Gastroesophageal sphincter (tissue), 3 donors: ENCODE data around the gene ATAD3A.
"Not testable (repeated sequence)": the region's sequence is repeated elsewhere in the genome, so short reads cannot be mapped to it uniquely, and the experiment has no call there.

Experiments used
- CTCF ChIP-seq, 4 experiments: fragments of 200-600 bp in 2 of 4; fragments of 450-650 bp in 2 of 4; sonication (generic) in 1 of 4; IDR thresholded peaks; one replicate each; pipeline ENCODE4 v1.5.1; 2017 to 2019; ENCODE audit warnings: antibody characterized with exemption in 4 of 4, mild to moderate bottlenecking in 2 of 4, moderate library complexity in 2 of 4
- POLR2A ChIP-seq, 2 donors: fragments of 450-650 bp; IDR thresholded peaks; one replicate each; pipeline ENCODE4 v1.6.1; 2017; ENCODE audit warnings: antibody characterized with exemption in 2 of 2, mild to moderate bottlenecking in 2 of 2, moderate library complexity in 1 of 2
- POLR2AphosphoS5 ChIP-seq: sonication (generic); formaldehyde crosslinking; IDR thresholded peaks from one replicate; pipeline ENCODE4 v1.6.1; 2017; ENCODE audit warnings: antibody characterized with exemption

GRCh38 chr1:1468196-1468985, 43.6 kb upstream of the ATAD3A start:
- TF ChIP-seq CTCF (IDR thresholded peaks at IDR 0.05); POLR2AphosphoS5; POLR2A (IDR thresholded peaks at IDR 0.05): not testable (repeated sequence)
